Measurements from ENCODE around the gene ECHDC3.

Gene ECHDC3

DNA sequence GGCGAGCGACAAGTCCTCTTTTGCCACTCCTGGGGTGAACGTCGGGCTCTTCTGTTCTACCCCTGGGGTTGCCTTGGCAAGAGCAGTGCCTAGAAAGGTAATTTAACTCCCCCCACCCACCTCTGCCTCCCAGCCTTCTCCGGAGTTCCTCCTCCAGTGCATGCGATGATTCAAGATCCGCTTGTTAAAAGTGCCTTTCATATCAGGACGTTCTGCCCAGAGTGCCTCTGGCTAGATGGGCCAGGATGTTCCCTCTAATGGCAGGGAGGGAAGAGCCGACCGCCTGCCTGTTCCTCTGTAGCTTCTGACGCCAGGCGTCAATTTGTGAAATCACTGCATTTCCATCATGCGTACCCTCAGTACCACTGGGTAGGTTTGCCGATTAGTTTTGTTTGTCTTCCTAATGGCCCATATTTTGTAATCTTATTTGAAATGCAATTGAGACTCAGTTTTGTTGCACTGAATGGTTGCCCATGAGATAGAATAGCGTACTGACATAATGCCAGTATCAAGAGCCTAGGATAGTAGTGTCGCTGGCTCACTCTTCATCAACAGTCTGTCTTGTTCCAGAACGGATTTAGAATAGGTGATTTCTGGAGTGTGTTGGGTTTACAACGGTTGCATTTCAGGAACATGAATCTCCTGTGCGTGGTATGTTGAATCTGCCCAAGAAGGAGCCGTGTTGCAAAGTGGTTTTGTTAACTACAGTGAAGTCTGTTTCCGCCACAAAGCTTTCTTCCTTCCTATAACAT lies 13.5 kb downstream of the ECHDC3 start:
- Histone ChIP-seq H3K9ac (ENCODE audit: low read length) (no peak overlapping the region), H3K36me3 (ENCODE audit: insufficient read depth, low read length) (no peaks in the 10 kb centered on the region), H3F3A (ENCODE audit: insufficient read depth, low read length) (no peaks in the 10 kb centered on the region), H3K9me3 (ENCODE audit: low read length) (no peaks in the 10 kb centered on the region), H3K9me2 (ENCODE audit: low read depth, low read length) (no peaks in the 10 kb centered on the region), H4K20me1 (ENCODE audit: insufficient read depth, low read length) (no peaks in the 10 kb centered on the region), H3K27me3 (ENCODE audit: insufficient read depth, low read length) (no peaks in the 10 kb centered on the region; the same call in 1 of the 2 replicates), H3K27ac (ENCODE audit: low read depth, low read length, poor library complexity, severe bottlenecking) (no peak overlapping the region), H3K79me2 (ENCODE audit: insufficient read depth, low read length) (no peaks in the 10 kb centered on the region), H2AFZ (ENCODE audit: low read length) (no peak overlapping the region), H3K4me3 (ENCODE audit: low read depth, low read length, poor library complexity, severe bottlenecking) (no peak overlapping the region), H3K4me2 (ENCODE audit: low read length) (no peak overlapping the region), H3K4me1 (ENCODE audit: insufficient read depth, low read length, severe bottlenecking) (peaks cover 5% of the 10 kb centered on the region)
- no peak for TF ChIP-seq EZH2 (IDR thresholded peaks at IDR 0.05; ENCODE audit: borderline replicate concordance, low read length)
- TF ChIP-seq, protein P1, sequence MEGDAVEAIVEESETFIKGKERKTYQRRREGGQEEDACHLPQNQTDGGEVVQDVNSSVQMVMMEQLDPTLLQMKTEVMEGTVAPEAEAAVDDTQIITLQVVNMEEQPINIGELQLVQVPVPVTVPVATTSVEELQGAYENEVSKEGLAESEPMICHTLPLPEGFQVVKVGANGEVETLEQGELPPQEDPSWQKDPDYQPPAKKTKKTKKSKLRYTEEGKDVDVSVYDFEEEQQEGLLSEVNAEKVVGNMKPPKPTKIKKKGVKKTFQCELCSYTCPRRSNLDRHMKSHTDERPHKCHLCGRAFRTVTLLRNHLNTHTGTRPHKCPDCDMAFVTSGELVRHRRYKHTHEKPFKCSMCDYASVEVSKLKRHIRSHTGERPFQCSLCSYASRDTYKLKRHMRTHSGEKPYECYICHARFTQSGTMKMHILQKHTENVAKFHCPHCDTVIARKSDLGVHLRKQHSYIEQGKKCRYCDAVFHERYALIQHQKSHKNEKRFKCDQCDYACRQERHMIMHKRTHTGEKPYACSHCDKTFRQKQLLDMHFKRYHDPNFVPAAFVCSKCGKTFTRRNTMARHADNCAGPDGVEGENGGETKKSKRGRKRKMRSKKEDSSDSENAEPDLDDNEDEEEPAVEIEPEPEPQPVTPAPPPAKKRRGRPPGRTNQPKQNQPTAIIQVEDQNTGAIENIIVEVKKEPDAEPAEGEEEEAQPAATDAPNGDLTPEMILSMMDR (IDR thresholded peaks at IDR 0.05; ENCODE audit: low read length): no peak

DNA sequence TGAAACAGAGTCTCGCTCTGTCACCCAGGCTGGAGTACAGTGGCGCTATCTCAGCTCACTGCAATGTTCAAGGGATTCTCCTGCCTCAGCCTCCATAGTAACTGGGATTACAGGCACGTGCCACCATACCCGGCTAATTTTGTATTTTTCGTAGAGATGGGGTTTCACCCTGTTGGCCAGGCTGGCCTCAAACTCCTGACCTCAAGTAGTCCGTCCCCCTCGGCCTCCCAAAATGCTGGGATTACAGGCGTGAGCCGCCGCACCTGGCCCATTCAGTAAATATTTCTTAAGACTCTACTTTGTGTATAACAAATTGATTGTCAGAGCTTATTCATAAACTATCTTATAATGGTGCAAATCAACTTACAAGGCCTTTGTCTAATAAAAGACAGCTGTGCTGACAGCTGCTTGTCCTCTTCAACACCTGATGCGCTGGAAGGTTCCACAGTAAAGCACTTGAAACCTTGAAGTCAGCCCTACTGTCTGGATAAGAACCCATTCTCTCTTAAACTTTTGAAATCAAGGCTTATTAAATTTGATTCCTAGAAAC lies 14.7 kb downstream of the ECHDC3 start:
- no peak overlapping the region for H3K27ac ChIP-seq (ENCODE audit: low read depth, low read length, poor library complexity, severe bottlenecking)
- H3K4me1 ChIP-seq (ENCODE audit: insufficient read depth, low read length, severe bottlenecking): peaks cover 5% of the 10 kb centered on the region
- TF ChIP-seq, protein P1 (IDR thresholded peaks at IDR 0.05; ENCODE audit: low read length): no peak
- no peak for TF ChIP-seq EZH2 (IDR thresholded peaks at IDR 0.05; ENCODE audit: borderline replicate concordance, low read length)
- no peaks in the 10 kb centered on the region for H3K9me3 ChIP-seq (ENCODE audit: low read length)
- H3K36me3 ChIP-seq (ENCODE audit: insufficient read depth, low read length): no peaks in the 10 kb centered on the region
- no peak overlapping the region for H3K4me3 ChIP-seq (ENCODE audit: low read depth, low read length, poor library complexity, severe bottlenecking)
- H4K20me1 ChIP-seq (ENCODE audit: insufficient read depth, low read length): no peaks in the 10 kb centered on the region
- no peak overlapping the region for H2AFZ ChIP-seq (ENCODE audit: low read length)
- H3K79me2 ChIP-seq (ENCODE audit: insufficient read depth, low read length): no peaks in the 10 kb centered on the region
- H3K9me2 ChIP-seq (ENCODE audit: low read depth, low read length): no peaks in the 10 kb centered on the region
- no peak overlapping the region for H3K4me2 ChIP-seq (ENCODE audit: low read length)
- no peaks in the 10 kb centered on the region; the same call in 1 of the 2 replicates for H3K27me3 ChIP-seq (ENCODE audit: insufficient read depth, low read length)
- no peak overlapping the region for H3K9ac ChIP-seq (ENCODE audit: low read length)
- H3F3A ChIP-seq (ENCODE audit: insufficient read depth, low read length): no peaks in the 10 kb centered on the region

DNA sequence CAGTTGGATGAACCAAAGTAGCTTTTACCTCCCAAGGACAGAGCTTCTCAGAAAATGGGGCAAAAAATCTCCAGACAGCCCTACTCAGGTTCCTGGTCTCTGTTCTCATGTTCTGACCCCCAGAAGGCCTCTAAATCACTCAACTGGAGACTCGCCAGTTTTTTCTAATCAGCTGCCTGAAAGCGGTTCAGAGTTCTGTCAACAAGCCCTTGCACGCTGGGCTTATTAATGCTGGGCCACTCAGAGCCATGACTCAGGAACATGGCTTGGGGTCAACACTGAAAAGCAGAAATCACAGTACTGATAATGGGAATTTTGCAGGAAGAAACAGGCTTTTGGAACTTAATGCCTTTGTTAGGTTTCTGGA lies 15.3 kb downstream of the ECHDC3 start:
- Histone ChIP-seq H4K20me1 (ENCODE audit: insufficient read depth, low read length) (no peaks in the 10 kb centered on the region), H3K27me3 (ENCODE audit: insufficient read depth, low read length) (no peaks in the 10 kb centered on the region; the same call in 1 of the 2 replicates), H3K9ac (ENCODE audit: low read length) (no peak overlapping the region), H3K4me2 (ENCODE audit: low read length) (no peak overlapping the region), H3K9me2 (ENCODE audit: low read depth, low read length) (no peaks in the 10 kb centered on the region), H3K36me3 (ENCODE audit: insufficient read depth, low read length) (no peaks in the 10 kb centered on the region), H3K27ac (ENCODE audit: low read depth, low read length, poor library complexity, severe bottlenecking) (no peak overlapping the region), H3K4me1 (ENCODE audit: insufficient read depth, low read length, severe bottlenecking) (peaks cover 5% of the 10 kb centered on the region), H2AFZ (ENCODE audit: low read length) (no peak overlapping the region), H3K9me3 (ENCODE audit: low read length) (no peaks in the 10 kb centered on the region), H3F3A (ENCODE audit: insufficient read depth, low read length) (no peaks in the 10 kb centered on the region), H3K79me2 (ENCODE audit: insufficient read depth, low read length) (no peaks in the 10 kb centered on the region), H3K4me3 (ENCODE audit: low read depth, low read length, poor library complexity, severe bottlenecking) (no peak overlapping the region)
- no peak for TF ChIP-seq EZH2 (IDR thresholded peaks at IDR 0.05; ENCODE audit: borderline replicate concordance, low read length)
- TF ChIP-seq, protein P1 (IDR thresholded peaks at IDR 0.05; ENCODE audit: low read length): no peak

Measured in OCI-LY1 (cell line).